ENCODE data around the gene ALKBH3.

- TF ChIP-seq, protein P1, sequence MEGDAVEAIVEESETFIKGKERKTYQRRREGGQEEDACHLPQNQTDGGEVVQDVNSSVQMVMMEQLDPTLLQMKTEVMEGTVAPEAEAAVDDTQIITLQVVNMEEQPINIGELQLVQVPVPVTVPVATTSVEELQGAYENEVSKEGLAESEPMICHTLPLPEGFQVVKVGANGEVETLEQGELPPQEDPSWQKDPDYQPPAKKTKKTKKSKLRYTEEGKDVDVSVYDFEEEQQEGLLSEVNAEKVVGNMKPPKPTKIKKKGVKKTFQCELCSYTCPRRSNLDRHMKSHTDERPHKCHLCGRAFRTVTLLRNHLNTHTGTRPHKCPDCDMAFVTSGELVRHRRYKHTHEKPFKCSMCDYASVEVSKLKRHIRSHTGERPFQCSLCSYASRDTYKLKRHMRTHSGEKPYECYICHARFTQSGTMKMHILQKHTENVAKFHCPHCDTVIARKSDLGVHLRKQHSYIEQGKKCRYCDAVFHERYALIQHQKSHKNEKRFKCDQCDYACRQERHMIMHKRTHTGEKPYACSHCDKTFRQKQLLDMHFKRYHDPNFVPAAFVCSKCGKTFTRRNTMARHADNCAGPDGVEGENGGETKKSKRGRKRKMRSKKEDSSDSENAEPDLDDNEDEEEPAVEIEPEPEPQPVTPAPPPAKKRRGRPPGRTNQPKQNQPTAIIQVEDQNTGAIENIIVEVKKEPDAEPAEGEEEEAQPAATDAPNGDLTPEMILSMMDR (IDR thresholded peaks at IDR 0.05; ENCODE audit: low read depth, low read length, missing input control) = no peak
- TF ChIP-seq GABPA (IDR thresholded peaks at IDR 0.05 in 1 of 2, conservative IDR thresholded peaks at IDR 0.05 in 1 of 2) = no peak
- TF ChIP-seq ZBTB33 (IDR thresholded peaks at IDR 0.05) = no peak
- no peak for TF ChIP-seq REST (IDR thresholded peaks at IDR 0.05)
- TF ChIP-seq EGR1 (IDR thresholded peaks at IDR 0.05; ENCODE audit: low read depth in 2 of 2) = no peak
- TF ChIP-seq RAD21 (IDR thresholded peaks at IDR 0.05) = no peak
- no peak for TF ChIP-seq TAF1 (conservative IDR thresholded peaks at IDR 0.05)
- TF ChIP-seq, protein P2, sequence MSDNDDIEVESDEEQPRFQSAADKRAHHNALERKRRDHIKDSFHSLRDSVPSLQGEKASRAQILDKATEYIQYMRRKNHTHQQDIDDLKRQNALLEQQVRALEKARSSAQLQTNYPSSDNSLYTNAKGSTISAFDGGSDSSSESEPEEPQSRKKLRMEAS (IDR thresholded peaks at IDR 0.05) = no peak
- no peak for TF ChIP-seq HNF4G (IDR thresholded peaks at IDR 0.05)
- TF ChIP-seq ATF3 (IDR thresholded peaks at IDR 0.05) = no peak
Measured at GRCh38 chr11:43866520-43866919, 14.1 kb upstream of the ALKBH3 start.
